ENCODE results near the gene ARHGEF3. TPM values are rescaled to one million over a fixed set of nuclear protein-coding genes. Genes with fewer than 3 reads are reported as not detected.

Gene ARHGEF3, protein sequence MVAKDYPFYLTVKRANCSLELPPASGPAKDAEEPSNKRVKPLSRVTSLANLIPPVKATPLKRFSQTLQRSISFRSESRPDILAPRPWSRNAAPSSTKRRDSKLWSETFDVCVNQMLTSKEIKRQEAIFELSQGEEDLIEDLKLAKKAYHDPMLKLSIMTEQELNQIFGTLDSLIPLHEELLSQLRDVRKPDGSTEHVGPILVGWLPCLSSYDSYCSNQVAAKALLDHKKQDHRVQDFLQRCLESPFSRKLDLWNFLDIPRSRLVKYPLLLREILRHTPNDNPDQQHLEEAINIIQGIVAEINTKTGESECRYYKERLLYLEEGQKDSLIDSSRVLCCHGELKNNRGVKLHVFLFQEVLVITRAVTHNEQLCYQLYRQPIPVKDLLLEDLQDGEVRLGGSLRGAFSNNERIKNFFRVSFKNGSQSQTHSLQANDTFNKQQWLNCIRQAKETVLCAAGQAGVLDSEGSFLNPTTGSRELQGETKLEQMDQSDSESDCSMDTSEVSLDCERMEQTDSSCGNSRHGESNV
- 6.4 to 9.3 TPM (median 7.5 TPM) in 5 replicates for total RNA-seq (2022; extraction: Qiagen RNA extraction; ENCODE audit: low read depth)

DNA sequence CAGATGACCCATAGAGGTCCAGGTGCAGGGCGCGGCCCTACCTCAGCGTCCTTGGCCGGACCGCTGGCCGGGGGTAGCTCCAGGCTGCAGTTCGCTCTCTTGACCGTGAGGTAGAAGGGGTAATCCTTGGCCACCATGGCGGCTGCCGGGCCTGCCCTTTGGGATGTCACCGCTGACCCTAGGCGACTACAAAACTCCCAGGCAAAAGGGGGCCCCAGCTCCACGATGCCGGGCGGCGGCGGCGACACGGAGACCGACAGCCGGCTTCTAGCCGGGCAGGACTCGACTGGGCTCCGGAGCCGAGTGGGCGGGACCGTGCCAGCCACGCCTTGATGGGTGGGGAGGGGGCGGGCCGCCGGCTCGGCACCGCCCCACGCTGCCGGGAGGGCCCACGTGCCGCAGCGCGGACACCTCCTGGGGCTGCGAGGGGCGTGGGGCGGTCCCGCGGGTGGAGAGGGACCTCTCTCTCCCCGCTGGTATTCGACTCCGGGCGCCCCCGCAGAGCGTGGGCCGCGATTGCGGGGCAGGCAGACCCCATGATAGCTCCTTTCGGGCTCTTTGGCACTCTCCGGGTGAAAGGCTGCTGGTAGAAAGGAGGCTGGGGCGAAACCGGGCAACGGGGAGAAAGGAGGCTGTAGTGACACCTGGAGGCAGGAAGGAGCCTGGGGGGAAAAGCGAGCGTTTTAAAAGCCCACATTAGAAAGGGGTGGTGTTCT lies at the start of gene ARHGEF3:
TSS of gene ARHGEF3 (minus strand) at position 288 of the 716 bp plus-strand sequence. CDS start at position 137, 151 bp downstream.

DNA sequence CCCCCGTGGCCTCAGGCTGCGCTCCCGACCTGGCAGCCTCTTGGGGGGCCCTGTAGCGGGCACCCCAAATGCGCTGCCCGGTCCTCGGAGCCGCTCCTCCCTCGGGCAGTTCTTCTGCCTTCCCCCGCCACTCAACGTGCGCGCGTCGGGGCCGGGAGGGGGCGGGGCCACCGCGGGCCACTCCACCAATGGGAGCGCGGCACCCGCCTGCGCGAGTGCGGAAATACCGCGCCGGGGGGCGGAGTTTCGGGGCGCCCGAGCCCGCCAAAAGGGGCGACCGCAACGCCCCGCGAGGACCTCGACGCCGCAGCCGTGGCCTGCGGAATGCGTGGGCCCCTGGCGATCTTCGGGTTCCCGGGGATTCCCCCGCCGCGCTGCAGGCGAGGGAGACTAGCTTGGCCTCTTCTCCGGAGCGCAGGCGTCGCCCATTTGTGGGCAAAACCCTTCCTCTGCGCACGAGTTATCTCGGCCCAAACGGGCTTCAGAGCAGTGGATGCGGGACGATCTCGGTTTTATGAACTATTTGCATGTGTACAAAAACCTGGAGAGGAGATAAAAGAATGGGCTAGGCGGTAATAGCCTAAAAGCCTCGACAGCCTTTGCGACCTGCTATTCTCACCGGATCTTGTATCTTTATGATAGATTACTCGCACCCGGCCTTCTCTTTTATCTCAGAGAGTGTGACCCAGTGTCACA lies 118.5 kb downstream of the ARHGEF3 start, which contains the start of gene TASOR:
TSS of gene TASOR (minus strand) at position 144 of the 696 bp plus-strand sequence. CDS start 259 bp downstream, outside the sequence.

Other genes with a start within 250 kb of the ARHGEF3 start
- 5.9 to 8.2 TPM (median 6.2 TPM) in 5 replicates for gene CCDC66, start 244.8 kb downstream of the ARHGEF3 start, total RNA-seq (2022; extraction: Qiagen RNA extraction; ENCODE audit: low read depth)
- 21.5 to 28.3 TPM (median 23.1 TPM) in 5 replicates for gene TASOR, start 118.7 kb downstream of the ARHGEF3 start, total RNA-seq (2022; extraction: Qiagen RNA extraction; ENCODE audit: low read depth)

All from A549 treated with CpdA at 1 μM for 4 hours (cell line).